Thymus (tissue), 11 donors: Measurements from ENCODE around the gene ZFAND3. TPM values are rescaled to one million over a fixed set of nuclear protein-coding genes. Genes with fewer than 3 reads are reported as not detected.

ENCODE experiments used
- DNase-seq, 9 donors: peaks; one replicate each; pipeline ENCODE4 v3.0.0-alpha.2; 2013; ENCODE audit warnings: low spot score in 9 of 9, low read depth in 6 of 9, missing footprints in 1 of 9
- H3K27ac ChIP-seq, 2 donors: one replicate each; pipeline ENCODE4 v1.5.1; 2013; ENCODE audit warnings: control low read depth in 1 of 2, low read depth in 1 of 2, low read length in 1 of 2, mild to moderate bottlenecking in 1 of 2, moderate library complexity in 1 of 2
- H3K27me3 ChIP-seq, 2 donors: one replicate each; pipeline ENCODE4 v1.5.1; 2013; ENCODE audit warnings: low read length in 1 of 2; ENCODE audit not compliant: control insufficient read depth in 2 of 2, insufficient read depth in 1 of 2
- H3K36me3 ChIP-seq, 2 donors: one replicate each; pipeline ENCODE4 v1.5.1; 2013; ENCODE audit warnings: low read length in 1 of 2, mild to moderate bottlenecking in 1 of 2, moderate library complexity in 1 of 2; ENCODE audit not compliant: control insufficient read depth in 2 of 2, insufficient read depth in 2 of 2
- H3K4me1 ChIP-seq, 2 donors: one replicate each; pipeline ENCODE4 v1.5.1; 2013; ENCODE audit warnings: low read length in 2 of 2; ENCODE audit not compliant: control insufficient read depth in 2 of 2, insufficient read depth in 2 of 2
- H3K4me3 ChIP-seq, 2 donors: one replicate each; pipeline ENCODE4 v1.5.1; 2013; ENCODE audit warnings: low read length in 2 of 2, control low read depth in 1 of 2, mild to moderate bottlenecking in 1 of 2
- H3K9me3 ChIP-seq, 2 donors: one replicate each; pipeline ENCODE4 v1.5.1; 2013; ENCODE audit warnings: low read length in 1 of 2, mild to moderate bottlenecking in 1 of 2; ENCODE audit not compliant: control insufficient read depth in 2 of 2, insufficient read depth in 1 of 2
- WGBS: extraction: QIAGEN DNeasy Blood & Tissue Kit; methylation state at CpG from one replicate; pipeline ENCODE4 v1.1.7; 2013; 5-methylcytosine and 5-hydroxymethylcytosine counted together
- polyA plus RNA-seq: library from polyadenylated mRNA; stranded (reverse); fragments of 200-250 nt; gene quantifications from one replicate; pipeline ENCODE4 v1.2.3, GENCODE V29; 2013
- total RNA-seq: library from RNA; stranded (reverse); fragments of 120-200 nt; gene quantifications from one replicate; pipeline ENCODE4 v1.2.4, GENCODE V29; 2013
- donor health status: healthy.

Gene ZFAND3
- total and polyA plus RNA-seq, 2 donors, result 8.5 to 25.7 TPM

DNA sequence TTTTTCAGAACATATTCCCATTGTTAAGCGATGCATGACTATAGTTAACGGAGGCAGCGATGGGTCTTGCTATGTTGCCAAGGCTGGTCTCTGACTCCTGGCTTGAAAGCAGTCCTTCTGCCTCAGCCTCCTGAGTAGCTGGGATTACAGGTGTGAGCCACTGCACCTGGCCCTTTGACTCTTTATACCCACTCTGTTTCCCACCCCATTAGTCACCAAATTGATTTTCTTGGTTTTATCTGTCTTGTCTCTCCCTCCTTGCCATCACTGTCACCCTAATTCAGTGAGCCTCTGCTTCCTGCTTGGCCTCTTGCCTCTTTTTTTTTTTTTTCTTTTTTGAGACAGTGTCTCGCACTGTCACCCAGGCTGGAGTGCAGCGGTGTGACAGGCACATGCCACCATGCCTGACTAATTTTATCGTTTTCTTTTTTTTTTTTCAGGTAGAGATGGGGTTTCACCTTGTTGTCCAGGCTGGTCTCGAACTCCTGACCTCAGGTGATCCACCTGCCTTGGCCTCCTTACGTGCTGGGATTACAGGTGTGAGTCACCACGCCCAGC is 31.3 kb downstream of the ZFAND3 start:
- no peak overlapping the region for H3K27ac ChIP-seq
- WGBS, result 90% methylated on average over 9 of the region's 9 CpGs
- no peaks in the 10 kb centered on the region for H3K36me3 ChIP-seq
- H3K27me3 ChIP-seq, result no peaks in the 10 kb centered on the region
- peaks cover 0 to 2% of the 10 kb centered on the region in 2 donors for H3K4me1 ChIP-seq
- no peak for DNase-seq
- H3K4me3 ChIP-seq, result no peak overlapping the region
- H3K9me3 ChIP-seq, result no peaks in the 10 kb centered on the region

DNA sequence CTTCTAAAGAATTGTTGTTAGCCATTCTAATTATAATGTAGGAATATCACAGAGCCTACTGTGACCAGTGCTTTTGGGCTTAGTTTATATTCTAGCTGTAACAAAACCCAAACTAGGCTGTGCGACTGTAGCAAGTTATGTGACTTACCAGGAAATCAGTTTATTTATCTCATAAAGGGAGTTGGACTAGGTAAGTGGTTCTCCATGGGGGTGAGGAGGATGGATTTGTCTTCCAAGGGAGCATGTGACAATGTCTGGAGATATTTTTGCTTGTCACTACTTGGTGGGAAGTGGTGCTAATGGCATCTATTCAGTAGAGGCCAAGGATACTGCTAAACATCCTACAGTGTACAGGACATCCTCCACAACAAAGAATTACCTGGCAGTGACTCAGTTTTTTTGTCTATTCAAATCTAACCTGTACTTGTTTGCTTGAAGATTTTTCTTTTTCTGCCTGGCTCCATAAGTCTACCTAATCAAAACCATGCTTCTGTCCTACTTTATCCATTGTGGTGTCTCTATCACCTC is 32.5 kb downstream of the ZFAND3 start:
- no peaks in the 10 kb centered on the region for H3K9me3 ChIP-seq
- whole genome bisulfite sequencing, result 97% methylated on average over 1 of the region's 1 CpG

DNA sequence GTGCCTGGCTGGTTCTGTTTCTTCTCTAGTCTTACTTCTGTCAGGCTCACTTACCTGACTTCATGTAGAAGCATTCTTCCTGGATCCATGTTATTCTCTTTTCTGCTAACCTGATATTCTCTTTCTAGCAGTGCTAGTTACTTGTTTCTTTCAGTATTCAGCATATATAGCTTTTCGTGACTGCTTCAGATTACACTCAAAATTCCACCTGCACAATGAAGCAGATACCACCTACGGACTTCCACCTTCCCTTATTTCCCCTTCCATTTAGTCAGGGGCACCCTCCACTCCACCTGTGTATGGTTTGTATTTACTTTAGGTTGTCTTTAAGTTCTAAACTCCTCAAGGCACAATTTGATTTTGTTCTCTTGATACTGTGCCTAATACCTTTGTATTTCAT is 36.8 kb downstream of the ZFAND3 start:
- Histone ChIP-seq H3K9me3 (no peaks in the 10 kb centered on the region), H3K27ac (no peak overlapping the region), H3K4me1 (no peaks in the 10 kb centered on the region), H3K4me3 (no peak overlapping the region), H3K27me3 (no peaks in the 10 kb centered on the region), H3K36me3 (no peaks in the 10 kb centered on the region)
- WGBS, result 91% methylated on average over 2 of the region's 2 CpGs
- DNase-seq, result no peak

More for the DNA sequence above, 32.5 kb downstream of the ZFAND3 start:
- DNase-seq, result no peak
- Histone ChIP-seq H3K27ac (no peak overlapping the region), H3K36me3 (no peaks in the 10 kb centered on the region), H3K27me3 (no peaks in the 10 kb centered on the region), H3K4me1 (peaks cover 0 to 2% of the 10 kb centered on the region in 2 donors), H3K4me3 (no peak overlapping the region)

DNA sequence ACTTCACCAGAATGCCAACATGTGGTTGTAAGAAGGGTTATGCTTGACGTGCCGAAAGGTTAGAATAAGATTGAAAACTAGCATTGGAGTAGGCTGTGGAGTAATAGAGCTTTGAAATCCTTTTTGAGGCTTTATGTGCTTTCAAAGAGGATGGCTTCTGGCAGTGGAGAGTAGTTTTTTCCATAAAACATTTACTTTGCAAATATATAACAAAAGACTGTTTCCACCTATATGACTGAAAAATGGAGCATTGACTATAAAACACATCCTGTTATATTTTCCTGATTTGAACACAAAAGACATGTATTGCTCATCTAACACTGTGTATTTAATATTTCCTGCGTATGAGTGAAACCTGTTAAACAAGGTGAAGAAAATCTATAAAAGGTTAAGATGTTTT is 38.8 kb downstream of the ZFAND3 start:
- Histone ChIP-seq H3K4me1 (no peaks in the 10 kb centered on the region), H3K27me3 (no peaks in the 10 kb centered on the region)

DNA sequence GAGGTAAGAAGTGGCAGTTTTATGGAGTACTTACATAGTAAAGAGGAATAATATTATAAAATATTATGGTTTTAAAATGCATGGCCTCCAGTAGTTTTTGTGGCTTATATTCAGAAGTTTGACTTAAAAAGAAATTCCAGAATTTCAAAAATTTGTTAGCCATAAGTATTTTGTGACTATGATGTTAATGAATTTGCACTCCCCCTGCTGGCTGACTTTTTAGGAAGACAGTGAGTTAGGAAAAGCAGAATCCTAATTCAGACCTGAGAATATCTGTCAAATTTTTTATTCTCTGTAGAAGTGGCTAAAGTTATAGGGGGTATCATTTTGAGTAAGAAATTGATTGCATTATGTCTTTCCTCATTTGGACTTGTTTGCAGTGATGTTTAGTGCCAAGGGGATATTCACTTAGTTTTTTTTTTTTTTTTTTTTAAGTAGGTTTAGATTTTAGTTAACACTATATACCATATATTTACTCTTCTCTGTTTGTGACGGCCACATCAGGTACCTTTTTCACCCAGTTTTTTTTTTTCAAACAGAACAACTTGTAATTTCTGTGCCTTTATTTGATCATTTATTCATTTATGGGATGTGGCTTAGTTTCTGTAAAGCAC is 40.8 kb downstream of the ZFAND3 start:
- peak in 4 of 9 donors; percentile 10 to 55 (median 19) for DNase-seq
- peaks cover 5% of the 10 kb centered on the region in 2 donors for H3K4me1 ChIP-seq

More for the DNA sequence above, 38.8 kb downstream of the ZFAND3 start:
- DNase-seq, result no peak
- no peak overlapping the region for H3K27ac ChIP-seq
- 93% methylated on average over 3 of the region's 3 CpGs for WGBS
- peaks cover 0 to 5% of the 10 kb centered on the region in 2 donors for H3K36me3 ChIP-seq
- H3K9me3 ChIP-seq, result no peaks in the 10 kb centered on the region
- no peak overlapping the region for H3K4me3 ChIP-seq

DNA sequence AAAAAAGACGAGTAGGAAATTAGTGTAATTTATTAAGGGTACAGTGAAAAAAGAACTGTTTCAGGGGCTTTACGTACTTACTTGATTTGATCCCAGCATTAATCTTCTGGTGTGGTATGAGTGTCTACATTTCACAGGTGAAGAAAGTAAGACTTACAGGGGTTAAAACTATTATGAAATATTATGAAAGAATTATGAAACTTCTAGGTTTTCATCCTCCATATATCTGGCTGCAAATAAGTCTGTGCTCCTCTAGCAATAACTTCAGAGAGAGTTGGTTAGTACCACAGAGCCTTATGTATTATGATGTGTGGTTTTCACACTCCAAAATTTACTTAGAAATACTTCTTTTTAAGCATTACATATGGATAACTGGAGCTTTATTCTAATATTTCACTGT is 41.9 kb downstream of the ZFAND3 start:
- WGBS, result 97% methylated on average over 2 of the region's 2 CpGs
- Histone ChIP-seq H3K4me1 (peaks cover 9 to 11% of the 10 kb centered on the region in 2 donors), H3K36me3 (peaks cover 0 to 8% of the 10 kb centered on the region in 2 donors), H3K27me3 (no peaks in the 10 kb centered on the region), H3K9me3 (no peaks in the 10 kb centered on the region), H3K4me3 (no peak overlapping the region), H3K27ac (no peak overlapping the region)
- DNase-seq, result no peak

More for the DNA sequence above, 40.8 kb downstream of the ZFAND3 start:
- Histone ChIP-seq H3K27me3 (no peaks in the 10 kb centered on the region), H3K27ac (no peak overlapping the region), H3K9me3 (no peaks in the 10 kb centered on the region), H3K4me3 (no peak overlapping the region), H3K36me3 (peaks cover 0 to 8% of the 10 kb centered on the region in 2 donors)
- WGBS, result 95% methylated on average over 1 of the region's 1 CpG

DNA sequence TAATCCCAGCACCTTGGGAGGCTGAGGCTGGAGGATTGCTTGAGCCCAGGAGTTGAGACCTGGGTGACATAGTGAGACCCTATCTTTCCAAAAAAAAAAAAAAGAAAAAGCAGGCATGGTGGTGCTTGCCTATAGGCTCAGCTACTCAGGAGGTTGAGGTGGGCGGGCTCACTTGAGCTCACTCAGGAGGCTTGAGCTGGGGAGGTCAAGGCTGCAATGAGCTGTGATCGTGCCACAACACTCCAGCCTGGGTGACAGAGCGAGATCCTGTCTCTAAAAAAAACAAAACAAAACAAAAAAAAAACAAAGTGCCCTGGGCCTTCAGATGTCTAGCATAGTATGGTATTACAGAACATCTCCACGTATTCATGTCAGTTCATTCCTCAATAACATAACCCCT is 42.9 kb downstream of the ZFAND3 start:
- no peaks in the 10 kb centered on the region for H3K9me3 ChIP-seq
- no peaks in the 10 kb centered on the region for H3K27me3 ChIP-seq
- H3K27ac ChIP-seq, result no peak overlapping the region
- no peak overlapping the region for H3K4me3 ChIP-seq
- H3K36me3 ChIP-seq, result peaks cover 0 to 8% of the 10 kb centered on the region in 2 donors
- WGBS, result 97% methylated on average over 4 of the region's 4 CpGs
- DNase-seq, result no peak
- H3K4me1 ChIP-seq, result peaks cover 11 to 17% of the 10 kb centered on the region in 2 donors

DNA sequence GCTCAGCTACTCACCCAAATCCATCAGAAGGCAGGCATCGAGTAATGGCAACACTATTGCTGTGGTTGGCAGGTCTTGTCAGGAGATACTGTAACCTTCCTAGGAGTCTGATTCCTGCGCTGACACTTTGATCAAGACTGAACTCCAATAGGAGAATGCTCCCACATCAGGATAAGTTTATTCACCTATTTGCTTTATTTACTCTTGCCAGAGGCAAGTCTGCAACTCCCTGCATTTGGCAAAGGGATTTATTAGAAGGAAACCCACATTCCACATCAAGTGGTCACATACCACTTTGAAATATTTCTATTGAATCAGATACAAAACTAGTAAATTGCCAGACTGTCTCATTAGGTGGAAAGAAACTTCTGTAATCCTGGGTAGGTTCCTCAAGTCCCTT is 43.5 kb downstream of the ZFAND3 start:
- H3K9me3 ChIP-seq, result no peaks in the 10 kb centered on the region
- peaks cover 0 to 8% of the 10 kb centered on the region in 2 donors for H3K36me3 ChIP-seq
- H3K4me1 ChIP-seq, result peaks cover 11 to 17% of the 10 kb centered on the region in 2 donors
- H3K27me3 ChIP-seq, result no peaks in the 10 kb centered on the region
- DNase-seq, result no peak
- H3K27ac ChIP-seq, result no peak overlapping the region
- 97% methylated on average over 2 of the region's 2 CpGs for WGBS
- no peak overlapping the region for H3K4me3 ChIP-seq

DNA sequence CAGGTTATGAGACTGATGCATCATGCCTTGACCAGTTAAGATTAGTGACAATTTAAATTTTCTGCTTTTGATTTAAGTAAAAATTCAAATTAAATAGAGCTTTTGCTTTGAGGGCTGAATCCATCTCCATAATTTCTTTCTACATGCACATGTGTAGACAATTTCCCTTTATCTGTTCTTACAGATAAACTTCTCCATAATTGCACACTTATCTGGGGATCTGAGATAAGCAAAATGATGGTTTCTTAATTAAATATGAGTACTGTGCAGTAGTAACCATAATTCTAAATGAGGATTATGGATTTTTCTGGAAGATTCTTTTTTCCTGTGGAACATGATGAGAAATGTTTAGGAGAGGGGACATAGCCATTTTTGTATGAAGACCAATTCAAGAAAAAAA is 44.7 kb downstream of the ZFAND3 start:
- Histone ChIP-seq H3K27me3 (no peaks in the 10 kb centered on the region), H3K9me3 (no peaks in the 10 kb centered on the region), H3K4me1 (peaks cover 11 to 17% of the 10 kb centered on the region in 2 donors), H3K36me3 (peaks cover 0 to 8% of the 10 kb centered on the region in 2 donors), H3K4me3 (no peak overlapping the region), H3K27ac (no peak overlapping the region)
- DNase-seq, result no peak
